22Rv1 (cell line): Measurements from ENCODE around the gene MAP7D2.

Experiments used
- CTCF ChIP-seq: fragments of 450-650 bp; IDR thresholded peaks from 2 replicates; pipeline ENCODE4 v1.5.1; 2017; ENCODE audit warnings: mild to moderate bottlenecking
- ZFX ChIP-seq: fragments of 450-650 bp; IDR thresholded peaks from 2 replicates; pipeline ENCODE4 v1.6.1; 2017; ENCODE audit warnings: antibody characterized with exemption, borderline replicate concordance

GRCh38 chrX:19981947-19982346 is 134.8 kb downstream of the MAP7D2 start:
- TF ChIP-seq ZFX = no peak
- TF ChIP-seq CTCF = no peak
